ENCODE data around the gene CLASP1. TPM values are rescaled to one million over a fixed set of nuclear protein-coding genes. Genes with fewer than 3 reads are reported as not detected.
A peak's percentile ranks its signal among the peaks of the same experiment; 100 is the strongest.

Gene CLASP1
- total RNA-seq, 1 donor from 2014 or later, result 69.3 TPM

- H3K4me1 Mint-ChIP-seq, result no peaks in the 10 kb centered on the region
- DNase-seq, result peak; percentile 19
- H3K9me3 Mint-ChIP-seq, result no peaks in the 10 kb centered on the region
- intact Hi-C loops (cut with micrococcal nuclease), result no loop called here
- H3K4me3 Mint-ChIP-seq, result no peak overlapping the region
- peaks cover 19% of the 10 kb centered on the region for H3K36me3 Mint-ChIP-seq (ENCODE audit: low read depth)
- no peak overlapping the region for H3K27ac Mint-ChIP-seq
- no peaks in the 10 kb centered on the region for H3K27me3 Mint-ChIP-seq
Measured at GRCh38 chr2:121419081-121419699, 230.1 kb downstream of the CLASP1 start.

- intact Hi-C loops (cut with micrococcal nuclease), result no loop called here
- peaks cover 16% of the 10 kb centered on the region for H3K36me3 Mint-ChIP-seq (ENCODE audit: low read depth)
- H3K27me3 Mint-ChIP-seq, result no peaks in the 10 kb centered on the region
- H3K4me1 Mint-ChIP-seq, result no peaks in the 10 kb centered on the region
- H3K9me3 Mint-ChIP-seq, result no peaks in the 10 kb centered on the region
- H3K4me3 Mint-ChIP-seq, result no peak overlapping the region
- H3K27ac Mint-ChIP-seq, result no peak overlapping the region
- peak; percentile 50 for DNase-seq
Measured at GRCh38 chr2:121418494-121419058, 230.7 kb downstream of the CLASP1 start.

- H3K4me1 Mint-ChIP-seq, result no peaks in the 10 kb centered on the region
- no peak overlapping the region for H3K4me3 Mint-ChIP-seq
- H3K36me3 Mint-ChIP-seq (ENCODE audit: low read depth), result peaks cover 17% of the 10 kb centered on the region
- no peak overlapping the region for H3K27ac Mint-ChIP-seq
- no peaks in the 10 kb centered on the region for H3K27me3 Mint-ChIP-seq
- no peaks in the 10 kb centered on the region for H3K9me3 Mint-ChIP-seq
- intact Hi-C loops (cut with micrococcal nuclease), result no loop called here
- DNase-seq, result no peak
Measured at GRCh38 chr2:121417826-121418225, 231.4 kb downstream of the CLASP1 start.

- Mint-ChIP-seq H3K27ac (no peak overlapping the region), H3K4me3 (no peak overlapping the region), H3K36me3 (ENCODE audit: low read depth) (peaks cover 16% of the 10 kb centered on the region), H3K9me3 (no peaks in the 10 kb centered on the region), H3K4me1 (no peaks in the 10 kb centered on the region), H3K27me3 (no peaks in the 10 kb centered on the region)
- DNase-seq, result no peak
- intact Hi-C loops (cut with micrococcal nuclease), result no loop called here
Measured at GRCh38 chr2:121415727-121416126, 233.5 kb downstream of the CLASP1 start.

- no peaks in the 10 kb centered on the region for H3K4me1 Mint-ChIP-seq
Measured at GRCh38 chr2:121412349-121412748, 236.9 kb downstream of the CLASP1 start.

GRCh38 chr2:121409966-121410365 is 239.3 kb downstream of the CLASP1 start:
- Mint-ChIP-seq H3K9me3 (no peaks in the 10 kb centered on the region), H3K27ac (peak overlapping the region; percentile 31), H3K36me3 (ENCODE audit: low read depth) (peaks cover 35% of the 10 kb centered on the region), H3K27me3 (no peaks in the 10 kb centered on the region), H3K4me3 (no peak overlapping the region), H3K4me1 (no peaks in the 10 kb centered on the region)
- no peak for DNase-seq
- intact Hi-C loops (cut with micrococcal nuclease), result loop anchor here (10.0 kb wide), 1 partner anchor 115 kb away; no protein-coding TSS in a partner anchor

More at GRCh38 chr2:121412349-121412748, 236.9 kb downstream of the CLASP1 start:
- Mint-ChIP-seq H3K4me3 (no peak overlapping the region), H3K9me3 (no peaks in the 10 kb centered on the region), H3K27ac (no peak overlapping the region), H3K27me3 (no peaks in the 10 kb centered on the region), H3K36me3 (ENCODE audit: low read depth) (peaks cover 29% of the 10 kb centered on the region)
- DNase-seq, result no peak
- intact Hi-C loops (cut with micrococcal nuclease), result no loop called here

GRCh38 chr2:121409388-121409787 is 239.9 kb downstream of the CLASP1 start:
- no peaks in the 10 kb centered on the region for H3K27me3 Mint-ChIP-seq
- peaks cover 35% of the 10 kb centered on the region for H3K36me3 Mint-ChIP-seq (ENCODE audit: low read depth)
- H3K9me3 Mint-ChIP-seq, result no peaks in the 10 kb centered on the region
- no peaks in the 10 kb centered on the region for H3K4me1 Mint-ChIP-seq
- H3K4me3 Mint-ChIP-seq, result no peak overlapping the region
- intact Hi-C loops (cut with micrococcal nuclease), result loop anchor here (10.0 kb wide), 1 partner anchor 115 kb away; no protein-coding TSS in a partner anchor
- DNase-seq, result no peak
- H3K27ac Mint-ChIP-seq, result peak overlapping the region; percentile 31

- Mint-ChIP-seq H3K4me1 (no peaks in the 10 kb centered on the region), H3K36me3 (ENCODE audit: low read depth) (peaks cover 40% of the 10 kb centered on the region), H3K27me3 (no peaks in the 10 kb centered on the region), H3K4me3 (no peak overlapping the region), H3K9me3 (no peaks in the 10 kb centered on the region), H3K27ac (no peak overlapping the region)
- DNase-seq, result no peak
- intact Hi-C loops (cut with micrococcal nuclease), result loop anchor here (10.0 kb wide), 1 partner anchor 116 kb away; no protein-coding TSS in a partner anchor
Measured at GRCh38 chr2:121408641-121409040, 240.6 kb downstream of the CLASP1 start.

GRCh38 chr2:121405233-121405632 is 244.0 kb downstream of the CLASP1 start:
- intact Hi-C loops (cut with micrococcal nuclease), result loop anchor here (10.0 kb wide), 1 partner anchor 120 kb away; no protein-coding TSS in a partner anchor
- no peaks in the 10 kb centered on the region for H3K9me3 Mint-ChIP-seq
- H3K27ac Mint-ChIP-seq, result no peak overlapping the region
- H3K4me3 Mint-ChIP-seq, result no peak overlapping the region
- no peaks in the 10 kb centered on the region for H3K27me3 Mint-ChIP-seq
- peaks cover 2% of the 10 kb centered on the region for H3K4me1 Mint-ChIP-seq
- peaks cover 44% of the 10 kb centered on the region for H3K36me3 Mint-ChIP-seq (ENCODE audit: low read depth)
- DNase-seq, result no peak

GRCh38 chr2:121400201-121400600 is 249.1 kb downstream of the CLASP1 start:
- Mint-ChIP-seq H3K27me3 (no peaks in the 10 kb centered on the region), H3K4me1 (peaks cover 2% of the 10 kb centered on the region), H3K36me3 (ENCODE audit: low read depth) (peaks cover 27% of the 10 kb centered on the region), H3K4me3 (no peak overlapping the region), H3K27ac (no peak overlapping the region), H3K9me3 (no peaks in the 10 kb centered on the region)
- no peak for DNase-seq
- intact Hi-C loops (cut with micrococcal nuclease), result loop anchor here (10.0 kb wide), 1 partner anchor 125 kb away; no protein-coding TSS in a partner anchor

- Mint-ChIP-seq H3K4me1 (peaks cover 2% of the 10 kb centered on the region), H3K4me3 (no peak overlapping the region), H3K27me3 (no peaks in the 10 kb centered on the region), H3K36me3 (ENCODE audit: low read depth) (peaks cover 29% of the 10 kb centered on the region), H3K9me3 (no peaks in the 10 kb centered on the region), H3K27ac (no peak overlapping the region)
- DNase-seq, result no peak
- intact Hi-C loops (cut with micrococcal nuclease), result no loop called here
Measured at GRCh38 chr2:121398853-121399252, 250.4 kb downstream of the CLASP1 start.

GRCh38 chr2:121390082-121390692 is 259.1 kb downstream of the CLASP1 start:
- Mint-ChIP-seq H3K27me3 (no peaks in the 10 kb centered on the region), H3K27ac (peak overlapping the region; percentile 14), H3K9me3 (no peaks in the 10 kb centered on the region), H3K4me1 (no peaks in the 10 kb centered on the region), H3K36me3 (ENCODE audit: low read depth) (peaks cover 31% of the 10 kb centered on the region), H3K4me3 (no peak overlapping the region)
- DNase-seq, result peak; percentile 18
- intact Hi-C loops (cut with micrococcal nuclease), result no loop called here

GRCh38 chr2:121388371-121388770 is 260.9 kb downstream of the CLASP1 start:
- Mint-ChIP-seq H3K4me1 (no peaks in the 10 kb centered on the region), H3K36me3 (ENCODE audit: low read depth) (peaks cover 27% of the 10 kb centered on the region), H3K27ac (no peak overlapping the region), H3K9me3 (no peaks in the 10 kb centered on the region), H3K4me3 (no peak overlapping the region), H3K27me3 (no peaks in the 10 kb centered on the region)
- DNase-seq, result peak; percentile 26
- intact Hi-C loops (cut with micrococcal nuclease), result no loop called here

- H3K4me1 Mint-ChIP-seq, result no peaks in the 10 kb centered on the region
- no peaks in the 10 kb centered on the region for H3K27me3 Mint-ChIP-seq
- no peak overlapping the region for H3K27ac Mint-ChIP-seq
- intact Hi-C loops (cut with micrococcal nuclease), result no loop called here
- peak; percentile 43 for DNase-seq
- H3K36me3 Mint-ChIP-seq (ENCODE audit: low read depth), result peaks cover 30% of the 10 kb centered on the region
- H3K9me3 Mint-ChIP-seq, result no peaks in the 10 kb centered on the region
- H3K4me3 Mint-ChIP-seq, result no peak overlapping the region
Measured at GRCh38 chr2:121387591-121388325, 261.5 kb downstream of the CLASP1 start.
